Measurements from ENCODE around the gene ZCCHC7. TPM values are rescaled to one million over a fixed set of nuclear protein-coding genes. Genes with fewer than 3 reads are reported as not detected.

The ZCCHC7 gene
- polyA plus RNA-seq, 2 of the 4 experiments (the other 2 are of a cell fraction): 15.7 to 30.0 TPM

DNA sequence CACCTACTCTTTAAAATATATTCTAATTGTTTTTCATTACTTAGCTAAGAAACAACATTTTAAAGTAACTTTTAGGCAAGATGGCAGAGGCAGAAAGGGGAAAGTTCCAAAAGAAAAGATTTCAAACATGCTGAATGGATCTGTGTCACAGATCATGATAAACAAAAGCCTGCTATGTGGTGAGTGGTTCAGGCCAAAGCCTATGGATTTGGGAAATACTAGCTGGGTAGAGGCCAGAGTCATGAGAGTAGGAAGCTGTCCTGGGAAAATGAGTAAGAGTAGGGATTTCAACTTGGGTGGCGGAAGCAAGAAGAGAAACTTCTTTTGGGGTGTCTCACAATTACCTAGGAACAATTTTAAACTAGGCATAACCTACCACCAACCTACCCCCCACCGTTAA lies 233.4 kb downstream of the ZCCHC7 start:
- CTCF ChIA-PET: no interaction called here

DNA sequence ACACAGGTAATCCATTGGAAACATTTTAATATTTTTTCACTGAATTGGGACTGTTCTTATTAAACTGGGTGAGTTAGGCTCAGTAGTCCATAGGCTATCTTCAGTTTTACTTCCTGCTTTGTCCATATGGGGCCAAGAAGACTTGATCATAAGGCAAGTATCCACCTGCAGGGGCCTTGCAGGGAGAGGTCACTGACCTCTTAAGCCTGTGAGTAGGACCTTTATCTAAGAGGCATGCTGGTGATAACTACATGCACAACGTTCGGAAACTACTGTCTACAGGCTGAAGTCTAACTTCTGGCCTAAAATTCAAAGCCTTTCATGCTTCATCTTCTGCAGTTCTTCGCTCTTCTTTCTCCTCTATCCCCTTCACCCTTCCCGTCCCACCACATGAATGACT lies 242.1 kb downstream of the ZCCHC7 start:
- WGBS (ENCODE audit: missing lambda C conversion rate): 90% methylated on average over 4 of the region's 4 CpGs
- FAIRE-seq (no peak), ATAC-seq (no peak), DNase-seq (ENCODE audit: low read depth in 1 of 2, low spot score in 1 of 2) (no peak)
- no peaks in the 10 kb centered on the region for H3K4me1 ChIP-seq
- POLR2A ChIA-PET: no interaction called here
- H3K4me3 ChIP-seq: no peak overlapping the region
- H3K9me3 ChIP-seq: no peaks in the 10 kb centered on the region
- no peak for TF ChIP-seq ZSCAN20 (CRISPR knock-in tag; IDR thresholded peaks at IDR 0.05)
- TF ChIP-seq EP300 (IDR thresholded peaks at IDR 0.05): no peak
- TF ChIP-seq SREBF2 (IDR thresholded peaks at IDR 0.05): no peak
- no peak for TF ChIP-seq GATA3 (IDR thresholded peaks at IDR 0.05; ENCODE audit: borderline replicate concordance)
- no peak for TF ChIP-seq KDM5A (IDR thresholded peaks at IDR 0.05)
- TF ChIP-seq MAFK (IDR thresholded peaks at IDR 0.05; ENCODE audit: partially characterized antibody): no peak
- TF ChIP-seq NPAS2 (CRISPR knock-in tag; IDR thresholded peaks at IDR 0.05; ENCODE audit: borderline replicate concordance): no peak
- no peak for TF ChIP-seq KDM1A (IDR thresholded peaks at IDR 0.05; ENCODE audit: low read depth)
- TF ChIP-seq, protein P1, sequence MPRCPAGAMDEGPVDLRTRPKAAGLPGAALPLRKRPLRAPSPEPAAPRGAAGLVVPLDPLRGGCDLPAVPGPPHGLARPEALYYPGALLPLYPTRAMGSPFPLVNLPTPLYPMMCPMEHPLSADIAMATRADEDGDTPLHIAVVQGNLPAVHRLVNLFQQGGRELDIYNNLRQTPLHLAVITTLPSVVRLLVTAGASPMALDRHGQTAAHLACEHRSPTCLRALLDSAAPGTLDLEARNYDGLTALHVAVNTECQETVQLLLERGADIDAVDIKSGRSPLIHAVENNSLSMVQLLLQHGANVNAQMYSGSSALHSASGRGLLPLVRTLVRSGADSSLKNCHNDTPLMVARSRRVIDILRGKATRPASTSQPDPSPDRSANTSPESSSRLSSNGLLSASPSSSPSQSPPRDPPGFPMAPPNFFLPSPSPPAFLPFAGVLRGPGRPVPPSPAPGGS (IDR thresholded peaks at IDR 0.05): no peak
- TF ChIP-seq HEYL (CRISPR knock-in tag; IDR thresholded peaks at IDR 0.05): no peak
- TF ChIP-seq ZC3H11A (IDR thresholded peaks at IDR 0.05): no peak
- TF ChIP-seq, protein P2, sequence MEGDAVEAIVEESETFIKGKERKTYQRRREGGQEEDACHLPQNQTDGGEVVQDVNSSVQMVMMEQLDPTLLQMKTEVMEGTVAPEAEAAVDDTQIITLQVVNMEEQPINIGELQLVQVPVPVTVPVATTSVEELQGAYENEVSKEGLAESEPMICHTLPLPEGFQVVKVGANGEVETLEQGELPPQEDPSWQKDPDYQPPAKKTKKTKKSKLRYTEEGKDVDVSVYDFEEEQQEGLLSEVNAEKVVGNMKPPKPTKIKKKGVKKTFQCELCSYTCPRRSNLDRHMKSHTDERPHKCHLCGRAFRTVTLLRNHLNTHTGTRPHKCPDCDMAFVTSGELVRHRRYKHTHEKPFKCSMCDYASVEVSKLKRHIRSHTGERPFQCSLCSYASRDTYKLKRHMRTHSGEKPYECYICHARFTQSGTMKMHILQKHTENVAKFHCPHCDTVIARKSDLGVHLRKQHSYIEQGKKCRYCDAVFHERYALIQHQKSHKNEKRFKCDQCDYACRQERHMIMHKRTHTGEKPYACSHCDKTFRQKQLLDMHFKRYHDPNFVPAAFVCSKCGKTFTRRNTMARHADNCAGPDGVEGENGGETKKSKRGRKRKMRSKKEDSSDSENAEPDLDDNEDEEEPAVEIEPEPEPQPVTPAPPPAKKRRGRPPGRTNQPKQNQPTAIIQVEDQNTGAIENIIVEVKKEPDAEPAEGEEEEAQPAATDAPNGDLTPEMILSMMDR (IDR thresholded peaks at IDR 0.05): no peak
- TF ChIP-seq HOXB5 (CRISPR knock-in tag; IDR thresholded peaks at IDR 0.05): no peak
- CTCF ChIA-PET: no interaction called here
- H3K4me2 ChIP-seq: no peak overlapping the region
- H3K27ac ChIP-seq: no peak overlapping the region

More for the DNA sequence above, 233.4 kb downstream of the ZCCHC7 start:
- H3K27ac ChIP-seq: no peak overlapping the region
- TF ChIP-seq ESRRA (IDR thresholded peaks at IDR 0.05; ENCODE audit: borderline replicate concordance, low read length): no peak
- TF ChIP-seq JUN (IDR thresholded peaks at IDR 0.05): no peak
- FAIRE-seq: no peak
- no peaks in the 10 kb centered on the region for H3K4me1 ChIP-seq
- H3K9me3 ChIP-seq: no peaks in the 10 kb centered on the region
- no peak overlapping the region for H3K4me3 ChIP-seq
- H3K4me2 ChIP-seq: no peak overlapping the region
- DNase-seq (ENCODE audit: low read depth in 1 of 2, low spot score in 1 of 2): no peak
- WGBS (ENCODE audit: missing lambda C conversion rate): 93% methylated on average over 2 of the region's 2 CpGs
- no peak for ATAC-seq
- POLR2A ChIA-PET: no interaction called here

DNA sequence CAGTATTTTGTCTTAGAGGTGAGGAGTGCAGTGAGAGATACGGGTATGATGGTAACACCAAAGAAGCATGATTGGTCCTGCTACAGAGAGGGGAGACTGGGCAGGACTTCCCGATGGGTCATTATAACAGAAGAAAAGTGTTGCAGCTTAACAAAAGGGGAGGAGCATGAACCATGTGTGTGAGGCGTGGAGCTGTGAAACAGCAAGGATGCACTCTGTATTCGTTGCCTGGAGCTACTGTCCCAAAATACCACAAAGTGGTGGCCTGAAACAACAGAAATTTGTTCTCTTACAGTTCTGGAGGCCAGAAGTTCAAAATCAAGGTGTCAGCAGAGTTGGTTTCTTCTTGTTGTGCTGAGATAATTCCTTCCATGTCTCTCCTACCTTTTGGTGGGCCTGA lies 242.8 kb downstream of the ZCCHC7 start:
- FAIRE-seq (no peak), ATAC-seq (no peak), DNase-seq (ENCODE audit: low read depth in 1 of 2, low spot score in 1 of 2) (no peak)
- H3K4me2 ChIP-seq: no peak overlapping the region
- H3K9me3 ChIP-seq: no peaks in the 10 kb centered on the region
- TF ChIP-seq HOXA7 (CRISPR knock-in tag; IDR thresholded peaks at IDR 0.05) (no peak), JUN (IDR thresholded peaks at IDR 0.05) (no peak), RNF2 (IDR thresholded peaks at IDR 0.05; ENCODE audit: borderline replicate concordance, low read depth) (no peak), KDM5A (IDR thresholded peaks at IDR 0.05) (no peak), EHMT2 (IDR thresholded peaks at IDR 0.05; ENCODE audit: low read depth) (no peak), HEYL (CRISPR knock-in tag; IDR thresholded peaks at IDR 0.05) (no peak)
- TF ChIP-seq, protein P2 (IDR thresholded peaks at IDR 0.05): no peak
- TF ChIP-seq, protein P3, sequence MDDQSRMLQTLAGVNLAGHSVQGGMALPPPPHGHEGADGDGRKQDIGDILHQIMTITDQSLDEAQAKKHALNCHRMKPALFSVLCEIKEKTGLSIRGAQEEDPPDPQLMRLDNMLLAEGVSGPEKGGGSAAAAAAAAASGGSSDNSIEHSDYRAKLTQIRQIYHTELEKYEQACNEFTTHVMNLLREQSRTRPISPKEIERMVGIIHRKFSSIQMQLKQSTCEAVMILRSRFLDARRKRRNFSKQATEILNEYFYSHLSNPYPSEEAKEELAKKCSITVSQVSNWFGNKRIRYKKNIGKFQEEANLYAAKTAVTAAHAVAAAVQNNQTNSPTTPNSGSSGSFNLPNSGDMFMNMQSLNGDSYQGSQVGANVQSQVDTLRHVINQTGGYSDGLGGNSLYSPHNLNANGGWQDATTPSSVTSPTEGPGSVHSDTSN (IDR thresholded peaks at IDR 0.05): no peak
- H3K27ac ChIP-seq: no peak overlapping the region
- no peaks in the 10 kb centered on the region for H3K4me1 ChIP-seq
- ChIA-PET CTCF (no interaction called here), POLR2A (no interaction called here)
- WGBS (ENCODE audit: missing lambda C conversion rate): 76% methylated on average over 4 of the region's 4 CpGs
- no peak overlapping the region for H3K4me3 ChIP-seq
